HG02870 (cell line): ENCODE results near the gene DOC2A.

Source experiments
- ATAC-seq: cut with Tn5 transposase; IDR thresholded peaks from one replicate; pipeline ENCODE4 v1.9.1; 2021; ENCODE audit warnings: mild to moderate bottlenecking, moderate library complexity; ENCODE audit not compliant: unreplicated experiment

The DOC2A gene

GRCh38 chr16:29990034-29990433 lies 20.8 kb downstream of the DOC2A start:
- no peak for ATAC-seq

GRCh38 chr16:29989111-29989858 lies 21.5 kb downstream of the DOC2A start:
- no peak for ATAC-seq

GRCh38 chr16:29988346-29989075 lies 22.3 kb downstream of the DOC2A start:
- ATAC-seq, result no peak

GRCh38 chr16:29987371-29988085 lies 23.3 kb downstream of the DOC2A start:
- no peak for ATAC-seq

GRCh38 chr16:29986931-29987330 lies 23.9 kb downstream of the DOC2A start:
- no peak for ATAC-seq

- no peak for ATAC-seq
Observed at GRCh38 chr16:29986231-29986630, 24.6 kb downstream of the DOC2A start.

- no peak for ATAC-seq
Observed at GRCh38 chr16:29985271-29985811, 25.5 kb downstream of the DOC2A start.

- ATAC-seq, result no peak
Observed at GRCh38 chr16:29984764-29985147, 26.1 kb downstream of the DOC2A start.

GRCh38 chr16:29984137-29984763 lies 26.6 kb downstream of the DOC2A start:
- no peak for ATAC-seq

GRCh38 chr16:29983420-29984136 lies 27.2 kb downstream of the DOC2A start:
- ATAC-seq, result no peak

GRCh38 chr16:29982560-29983419 lies 28.0 kb downstream of the DOC2A start:
- ATAC-seq, result no peak

GRCh38 chr16:29978564-29979270 lies 32.1 kb downstream of the DOC2A start:
- no peak for ATAC-seq

GRCh38 chr16:29978081-29978480 lies 32.7 kb downstream of the DOC2A start:
- ATAC-seq, result no peak

- no peak for ATAC-seq
Observed at GRCh38 chr16:29977063-29977825, 33.6 kb downstream of the DOC2A start.

- no peak for ATAC-seq
Observed at GRCh38 chr16:29975811-29976511, 34.9 kb downstream of the DOC2A start.

- ATAC-seq, result no peak
Observed at GRCh38 chr16:29975134-29975538, 35.7 kb downstream of the DOC2A start.
